GM21360 (cell line): ENCODE data around the gene CD63.

Experiments
- ATAC-seq: cut with Tn5 transposase; IDR thresholded peaks from one replicate; pipeline ENCODE4 v1.9.1; 2021; ENCODE audit warnings: mild to moderate bottlenecking, moderate library complexity; ENCODE audit not compliant: unreplicated experiment

The CD63 gene

GRCh38 chr12:55707841-55708694 is 20.7 kb downstream of the CD63 start, which contains the start of gene ITGA7:
Gene ITGA7, minus strand, starts transcription at chr12:55707904. Its CDS starts 222 bp downstream, at chr12:55707682.
- ATAC-seq: peak; percentile 51

GRCh38 chr12:55707219-55707671 is 21.6 kb downstream of the CD63 start:
- no peak for ATAC-seq

- ATAC-seq: no peak
These were observed 22.1 kb downstream of the CD63 start for GRCh38 chr12:55706568-55707218.

- ATAC-seq: no peak
These were observed 22.9 kb downstream of the CD63 start for GRCh38 chr12:55705782-55706402.

GRCh38 chr12:55704824-55705718 is 23.7 kb downstream of the CD63 start:
- ATAC-seq: no peak

- no peak for ATAC-seq
These were observed 24.7 kb downstream of the CD63 start for GRCh38 chr12:55703901-55704761.

GRCh38 chr12:55703288-55703687 is 25.5 kb downstream of the CD63 start:
- ATAC-seq: no peak

GRCh38 chr12:55702861-55703260 is 25.9 kb downstream of the CD63 start:
- no peak for ATAC-seq

- no peak for ATAC-seq
These were observed 28.4 kb downstream of the CD63 start for GRCh38 chr12:55700255-55701018.

- ATAC-seq: no peak
These were observed 29.2 kb downstream of the CD63 start for GRCh38 chr12:55699471-55700055.

GRCh38 chr12:55698965-55699364 is 29.8 kb downstream of the CD63 start:
- no peak for ATAC-seq

GRCh38 chr12:55698241-55698955 is 30.4 kb downstream of the CD63 start:
- ATAC-seq: no peak

GRCh38 chr12:55697686-55698085 is 31.1 kb downstream of the CD63 start:
- ATAC-seq: no peak

GRCh38 chr12:55696796-55697462 is 31.9 kb downstream of the CD63 start:
- ATAC-seq: no peak

GRCh38 chr12:55696141-55696540 is 32.7 kb downstream of the CD63 start:
- ATAC-seq: no peak

GRCh38 chr12:55695349-55695748 is 33.5 kb downstream of the CD63 start:
- ATAC-seq: no peak

GRCh38 chr12:55694651-55695050 is 34.2 kb downstream of the CD63 start:
- ATAC-seq: no peak

- no peak for ATAC-seq
These were observed 34.7 kb downstream of the CD63 start for GRCh38 chr12:55694188-55694515.
